ENCODE data around the gene REP15.

The REP15 gene

DNA sequence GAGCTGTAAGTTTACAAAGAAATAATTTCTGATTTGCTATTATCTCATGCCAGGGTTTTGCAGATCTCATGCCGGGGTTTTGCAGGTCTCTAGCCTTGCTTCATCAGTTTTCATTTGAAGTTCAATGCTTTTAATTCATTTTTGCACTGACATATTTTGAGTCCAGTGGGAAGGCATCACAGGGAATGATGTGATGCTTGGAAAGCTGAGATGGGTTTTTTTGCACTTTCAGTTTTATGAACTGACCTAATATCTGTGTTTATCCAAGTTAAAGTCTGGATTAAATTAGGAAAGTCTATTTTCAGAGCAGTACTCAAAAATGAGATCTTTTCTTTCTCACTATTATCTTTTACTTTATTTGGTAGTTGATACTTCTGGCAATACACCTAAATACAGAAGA lies 23.6 kb upstream of the REP15 start:
- no peaks in the 10 kb centered on the region for H3K27me3 ChIP-seq (ENCODE audit: insufficient read depth, low read length)
- no peak overlapping the region for H3K9ac ChIP-seq (ENCODE audit: low read depth, low read length)
- H3K4me3 ChIP-seq (ENCODE audit: low read length) = no peak overlapping the region
- no peaks in the 10 kb centered on the region for H3K9me3 ChIP-seq (ENCODE audit: insufficient read depth, low read depth, low read length)
- no peak overlapping the region for H3K27ac ChIP-seq (ENCODE audit: low read depth, low read length)
- H3K4me1 ChIP-seq (ENCODE audit: insufficient read depth, low read length) = no peaks in the 10 kb centered on the region
- peaks cover 16% of the 10 kb centered on the region for H3K36me3 ChIP-seq (ENCODE audit: insufficient read depth, low read length)
- WGBS = 95% methylated on average over 1 of the region's 1 CpG

DNA sequence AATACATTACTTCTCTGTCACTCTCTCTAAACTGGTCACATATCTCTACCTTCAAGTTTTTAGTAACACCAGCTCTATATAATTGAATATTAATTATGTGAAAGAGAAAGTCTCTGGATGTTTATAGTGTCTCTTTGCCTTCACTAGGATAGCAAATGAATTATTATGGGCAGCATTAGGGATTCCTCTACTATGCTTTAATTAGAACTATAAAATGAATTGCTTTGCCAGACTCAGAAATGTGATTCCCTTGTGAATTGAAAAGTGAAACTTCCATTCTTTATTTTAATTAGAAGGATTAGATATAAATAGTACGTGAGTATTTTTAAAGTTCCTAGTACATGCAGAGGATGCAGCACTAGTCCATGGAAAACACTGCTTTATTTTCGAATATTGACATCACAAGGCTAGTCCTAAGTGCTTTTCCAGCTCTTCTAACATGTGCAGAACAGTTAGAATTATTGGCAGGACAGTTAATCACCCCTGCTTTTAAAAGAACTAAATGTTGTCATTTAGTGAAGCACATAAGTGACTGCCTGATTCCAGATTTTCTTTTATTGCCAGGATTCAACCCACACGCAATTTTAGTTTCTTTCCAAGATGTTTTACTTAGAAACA lies 23.0 kb upstream of the REP15 start:
- no peaks in the 10 kb centered on the region for H3K4me1 ChIP-seq (ENCODE audit: insufficient read depth, low read length)
- no peaks in the 10 kb centered on the region for H3K9me3 ChIP-seq (ENCODE audit: insufficient read depth, low read depth, low read length)
- no peak overlapping the region for H3K9ac ChIP-seq (ENCODE audit: low read depth, low read length)
- H3K27ac ChIP-seq (ENCODE audit: low read depth, low read length) = no peak overlapping the region
- WGBS = 88% methylated on average over 3 of the region's 3 CpGs
- no peaks in the 10 kb centered on the region for H3K27me3 ChIP-seq (ENCODE audit: insufficient read depth, low read length)
- peaks cover 10% of the 10 kb centered on the region; the same call in 1 of the 2 replicates for H3K36me3 ChIP-seq (ENCODE audit: insufficient read depth, low read length)
- H3K4me3 ChIP-seq (ENCODE audit: low read length) = no peak overlapping the region

DNA sequence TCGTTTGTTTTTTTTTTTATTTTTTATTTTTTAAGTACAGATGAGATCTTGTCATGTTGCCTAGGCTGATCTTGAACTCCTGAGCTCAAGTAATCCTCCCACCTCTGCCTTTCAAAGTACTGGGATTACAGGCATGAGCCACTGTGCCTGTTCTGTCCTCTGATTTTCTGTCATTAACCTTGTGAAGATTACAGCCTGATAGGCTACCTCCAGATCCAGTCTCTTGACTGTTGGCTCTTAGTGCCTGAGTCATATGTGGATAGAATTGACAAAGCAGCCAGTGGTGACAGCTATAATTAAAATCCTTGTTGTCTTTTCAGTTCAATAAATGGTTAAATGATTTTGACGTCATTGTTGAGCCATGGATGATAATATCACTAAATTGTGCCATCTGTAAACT lies 21.3 kb upstream of the REP15 start:
- Histone ChIP-seq H3K4me3 (ENCODE audit: low read length) (no peak overlapping the region), H3K27me3 (ENCODE audit: insufficient read depth, low read length) (no peaks in the 10 kb centered on the region), H3K9ac (ENCODE audit: low read depth, low read length) (no peak overlapping the region), H3K9me3 (ENCODE audit: insufficient read depth, low read depth, low read length) (no peaks in the 10 kb centered on the region), H3K27ac (ENCODE audit: low read depth, low read length) (no peak overlapping the region), H3K4me1 (ENCODE audit: insufficient read depth, low read length) (no peaks in the 10 kb centered on the region), H3K36me3 (ENCODE audit: insufficient read depth, low read length) (peaks cover 12% of the 10 kb centered on the region; the same call in 1 of the 2 replicates)
- 100% methylated on average over 1 of the region's 2 CpGs for WGBS

DNA sequence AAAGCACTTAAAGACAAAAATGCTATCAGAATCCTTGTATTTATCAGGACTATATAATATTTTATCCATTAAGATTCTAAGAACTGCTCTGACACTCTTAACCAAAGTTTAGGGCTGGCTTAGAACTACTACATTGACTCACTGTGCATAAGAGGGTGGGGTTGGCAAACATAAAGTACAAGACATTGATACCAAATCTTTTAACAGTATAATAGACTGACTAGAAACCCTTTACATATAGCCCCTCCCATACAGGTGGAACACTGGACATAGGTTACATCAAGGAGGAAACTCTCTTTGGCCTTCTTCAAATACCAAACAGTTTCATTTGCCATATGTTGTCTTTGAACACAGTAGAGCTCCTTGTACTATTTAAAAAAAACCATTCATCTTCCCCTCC lies 15.6 kb upstream of the REP15 start:
- H3K4me3 ChIP-seq (ENCODE audit: low read length) = no peak overlapping the region
- H3K4me1 ChIP-seq (ENCODE audit: insufficient read depth, low read length) = no peaks in the 10 kb centered on the region
- no peak overlapping the region for H3K27ac ChIP-seq (ENCODE audit: low read depth, low read length)
- H3K27me3 ChIP-seq (ENCODE audit: insufficient read depth, low read length) = no peaks in the 10 kb centered on the region
- H3K36me3 ChIP-seq (ENCODE audit: insufficient read depth, low read length) = peaks cover 52% of the 10 kb centered on the region
- H3K9me3 ChIP-seq (ENCODE audit: insufficient read depth, low read depth, low read length) = no peaks in the 10 kb centered on the region
- no peak overlapping the region for H3K9ac ChIP-seq (ENCODE audit: low read depth, low read length)

DNA sequence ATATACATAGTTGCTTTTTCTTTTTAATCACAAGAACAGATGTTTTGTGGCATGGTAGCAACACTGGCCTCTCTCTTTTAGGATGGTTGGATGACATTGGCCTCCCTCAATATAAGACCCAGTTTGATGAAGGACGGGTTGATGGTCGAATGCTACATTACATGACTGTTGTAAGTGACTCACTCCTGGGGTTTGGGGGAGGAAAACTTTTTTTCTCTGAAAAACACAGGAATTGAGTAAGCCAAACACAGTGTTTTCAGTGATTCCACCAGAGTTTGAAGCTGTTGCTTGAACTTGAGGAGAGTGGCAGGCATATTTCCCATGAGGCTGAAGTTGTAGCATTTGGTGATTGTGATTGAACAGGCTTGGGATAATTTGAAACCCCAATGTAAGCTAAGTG lies 13.7 kb upstream of the REP15 start:
- H3K27me3 ChIP-seq (ENCODE audit: insufficient read depth, low read length) = no peaks in the 10 kb centered on the region
- H3K4me3 ChIP-seq (ENCODE audit: low read length) = no peak overlapping the region
- no peak overlapping the region for H3K9ac ChIP-seq (ENCODE audit: low read depth, low read length)
- no peaks in the 10 kb centered on the region for H3K9me3 ChIP-seq (ENCODE audit: insufficient read depth, low read depth, low read length)
- peaks cover 52% of the 10 kb centered on the region for H3K36me3 ChIP-seq (ENCODE audit: insufficient read depth, low read length)
- H3K27ac ChIP-seq (ENCODE audit: low read depth, low read length) = no peak overlapping the region
- H3K4me1 ChIP-seq (ENCODE audit: insufficient read depth, low read length) = no peaks in the 10 kb centered on the region
- WGBS = 94% methylated on average over 2 of the region's 2 CpGs

DNA sequence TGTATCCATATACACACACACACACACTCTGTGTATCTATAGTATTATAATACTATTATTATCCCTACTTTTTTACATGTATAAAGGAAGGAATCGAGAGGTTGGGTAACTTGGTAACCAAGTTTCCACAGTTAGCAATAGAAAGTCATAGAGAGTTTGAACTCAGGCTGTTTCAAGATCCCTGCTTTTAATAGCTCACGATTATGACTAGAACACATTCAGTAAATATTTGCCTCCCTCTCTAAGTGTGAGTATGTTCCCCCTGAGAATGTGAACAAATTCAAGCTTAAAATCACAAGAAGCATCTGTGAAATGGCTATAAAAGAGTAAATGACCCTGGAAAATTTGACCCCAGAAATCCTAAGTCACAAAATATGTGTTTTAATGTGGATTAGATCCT lies 11.0 kb upstream of the REP15 start:
- 86% methylated on average over 1 of the region's 2 CpGs for whole genome bisulfite sequencing
- Histone ChIP-seq H3K27me3 (ENCODE audit: insufficient read depth, low read length) (no peaks in the 10 kb centered on the region), H3K4me1 (ENCODE audit: insufficient read depth, low read length) (no peaks in the 10 kb centered on the region), H3K9ac (ENCODE audit: low read depth, low read length) (no peak overlapping the region), H3K27ac (ENCODE audit: low read depth, low read length) (no peak overlapping the region), H3K36me3 (ENCODE audit: insufficient read depth, low read length) (peaks cover 66% of the 10 kb centered on the region), H3K4me3 (ENCODE audit: low read length) (no peak overlapping the region), H3K9me3 (ENCODE audit: insufficient read depth, low read depth, low read length) (no peaks in the 10 kb centered on the region)

DNA sequence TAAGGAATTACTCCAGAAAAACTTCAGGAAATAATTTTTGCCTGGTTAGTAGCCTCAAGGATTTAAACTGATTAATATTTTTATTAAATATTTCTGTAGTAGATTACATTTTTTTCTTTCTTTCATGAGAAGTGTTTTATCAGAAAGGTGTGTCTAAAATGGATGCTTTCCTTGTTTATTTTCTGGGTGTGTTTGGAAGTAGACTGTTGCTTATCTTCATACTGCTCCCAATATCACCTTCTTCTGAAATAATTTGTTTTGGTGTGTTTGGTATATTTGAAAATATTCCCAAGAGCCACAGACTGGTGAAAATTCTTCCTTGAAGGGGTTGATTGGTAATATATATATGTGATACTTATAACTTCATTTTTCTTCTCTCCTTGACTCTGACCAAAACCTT lies 10.1 kb upstream of the REP15 start:
- Histone ChIP-seq H3K36me3 (ENCODE audit: insufficient read depth, low read length) (peaks cover 65% of the 10 kb centered on the region), H3K4me1 (ENCODE audit: insufficient read depth, low read length) (no peaks in the 10 kb centered on the region), H3K4me3 (ENCODE audit: low read length) (no peak overlapping the region)

DNA sequence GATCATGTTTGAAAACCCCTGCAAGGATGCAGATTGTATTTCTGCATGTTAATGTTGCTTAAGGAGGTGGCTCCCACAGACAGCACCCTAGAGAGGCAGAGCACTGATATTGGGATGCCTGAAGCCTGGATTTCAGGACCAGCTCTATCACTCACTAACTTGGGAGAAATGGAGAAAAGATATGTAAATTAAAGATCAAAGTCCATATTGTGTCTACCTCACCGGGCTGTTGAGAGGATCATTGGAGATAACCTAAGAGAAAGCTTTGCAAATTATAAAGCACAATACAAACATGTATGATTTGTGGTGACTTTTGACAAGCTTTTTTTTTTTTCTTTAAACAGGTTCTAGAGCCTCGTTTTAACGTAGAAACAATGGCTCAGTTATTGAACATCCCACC lies 7.6 kb upstream of the REP15 start:
- Histone ChIP-seq H3K4me1 (ENCODE audit: insufficient read depth, low read length) (no peaks in the 10 kb centered on the region), H3K9me3 (ENCODE audit: insufficient read depth, low read depth, low read length) (no peaks in the 10 kb centered on the region), H3K27ac (ENCODE audit: low read depth, low read length) (no peak overlapping the region), H3K4me3 (ENCODE audit: low read length) (no peak overlapping the region), H3K27me3 (ENCODE audit: insufficient read depth, low read length) (no peaks in the 10 kb centered on the region), H3K36me3 (ENCODE audit: insufficient read depth, low read length) (peaks cover 71% of the 10 kb centered on the region), H3K9ac (ENCODE audit: low read depth, low read length) (no peak overlapping the region)
- WGBS = 96% methylated on average over 2 of the region's 3 CpGs

More for the DNA sequence above, 10.1 kb upstream of the REP15 start:
- Histone ChIP-seq H3K9me3 (ENCODE audit: insufficient read depth, low read depth, low read length) (no peaks in the 10 kb centered on the region), H3K27ac (ENCODE audit: low read depth, low read length) (no peak overlapping the region), H3K27me3 (ENCODE audit: insufficient read depth, low read length) (no peaks in the 10 kb centered on the region), H3K9ac (ENCODE audit: low read depth, low read length) (no peak overlapping the region)

DNA sequence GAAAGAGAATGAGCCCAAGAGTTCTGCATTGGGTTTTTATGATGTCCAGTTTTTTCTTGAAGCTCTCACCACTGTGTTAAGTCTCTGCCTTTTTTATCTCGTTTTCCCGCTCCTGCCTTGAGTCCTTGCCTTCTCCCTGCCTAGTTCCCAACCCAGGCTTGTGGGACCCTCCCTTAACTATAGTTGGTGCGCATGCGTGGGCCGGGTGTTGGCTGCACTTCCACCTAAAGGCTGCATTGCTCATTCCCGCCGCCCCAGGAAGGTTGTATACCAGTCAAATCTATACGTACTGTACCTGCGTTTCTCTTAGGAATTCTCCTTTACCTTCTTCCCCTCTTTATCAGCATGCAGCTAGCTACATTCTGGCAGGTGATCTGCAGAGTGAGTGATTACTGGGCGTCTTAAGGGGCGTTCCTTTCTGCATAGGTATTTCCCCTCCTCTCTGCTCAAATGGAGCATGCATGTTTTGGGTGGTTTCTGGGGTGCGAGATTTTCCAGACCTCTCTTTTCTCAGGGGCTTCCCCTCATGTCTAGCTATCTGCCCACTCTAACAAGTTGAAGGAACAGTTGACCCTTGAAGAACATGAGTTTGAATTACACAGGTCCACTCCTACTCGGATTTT lies 6.6 kb upstream of the REP15 start:
- Histone ChIP-seq H3K36me3 (ENCODE audit: insufficient read depth, low read length) (peaks cover 71% of the 10 kb centered on the region), H3K27ac (ENCODE audit: low read depth, low read length) (no peak overlapping the region), H3K9me3 (ENCODE audit: insufficient read depth, low read depth, low read length) (no peaks in the 10 kb centered on the region), H3K9ac (ENCODE audit: low read depth, low read length) (no peak overlapping the region), H3K4me1 (ENCODE audit: insufficient read depth, low read length) (no peaks in the 10 kb centered on the region), H3K4me3 (ENCODE audit: low read length) (no peak overlapping the region), H3K27me3 (ENCODE audit: insufficient read depth, low read length) (no peaks in the 10 kb centered on the region)
- WGBS = 97% methylated on average over 13 of the region's 13 CpGs

DNA sequence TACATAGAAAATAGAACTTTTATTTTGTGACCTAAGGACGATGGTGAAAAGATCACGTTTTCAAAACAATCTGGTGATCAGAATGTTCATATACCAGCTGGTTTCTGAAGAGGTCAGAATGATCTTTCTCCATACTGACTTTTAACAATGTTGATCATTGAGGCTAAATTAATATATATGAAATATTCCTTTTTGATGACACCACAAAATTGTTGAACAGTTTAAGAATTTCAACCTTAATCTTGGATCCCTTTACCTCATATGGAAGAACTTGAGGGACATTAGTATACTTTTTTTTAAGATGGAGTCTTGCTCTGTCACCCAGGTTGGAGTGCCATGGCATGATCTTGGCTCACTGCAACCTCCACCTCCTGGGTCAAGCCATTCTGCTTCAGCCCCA lies 2.8 kb upstream of the REP15 start:
- 100% methylated on average over 2 of the region's 2 CpGs for WGBS

DNA sequence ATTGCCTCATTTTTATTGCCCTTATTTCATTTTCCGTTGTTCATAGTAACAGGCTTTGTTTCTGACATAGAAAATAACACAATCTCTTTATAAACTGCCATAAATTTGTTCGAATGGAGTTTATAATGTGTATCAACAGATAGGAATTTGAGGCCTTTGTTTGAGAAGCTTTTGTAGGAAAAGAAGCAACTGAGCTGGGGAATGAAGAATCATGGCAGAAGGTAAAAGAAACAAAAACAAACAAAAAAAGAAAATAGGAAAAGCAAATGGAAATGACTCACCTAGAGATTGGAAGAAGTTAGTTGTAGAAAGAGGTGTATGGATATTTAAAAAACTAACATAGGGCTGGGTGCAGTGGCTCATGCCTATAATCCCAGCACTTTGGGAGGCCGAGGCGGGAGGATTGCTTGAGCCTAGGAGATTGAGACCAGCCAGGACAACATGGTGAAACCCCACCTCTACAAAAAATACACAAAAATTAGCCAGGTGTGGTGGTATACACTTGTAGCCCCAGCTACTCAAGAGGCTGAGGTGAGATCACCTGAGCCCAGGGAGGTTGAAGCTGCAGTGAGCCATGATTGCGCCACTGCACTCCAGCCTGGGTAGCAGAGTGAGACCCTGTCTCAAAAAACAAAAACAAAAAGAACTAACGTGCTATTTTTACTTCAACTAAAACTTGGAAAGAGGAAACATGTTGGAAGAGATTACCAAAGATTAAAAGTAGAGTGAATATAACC lies 523 bp upstream of the REP15 start:
- H3K36me3 ChIP-seq (ENCODE audit: insufficient read depth, low read length) = peaks cover 42% of the 10 kb centered on the region
- no peak overlapping the region for H3K27ac ChIP-seq (ENCODE audit: low read depth, low read length)
- no peaks in the 10 kb centered on the region for H3K9me3 ChIP-seq (ENCODE audit: insufficient read depth, low read depth, low read length)
- no peaks in the 10 kb centered on the region for H3K4me1 ChIP-seq (ENCODE audit: insufficient read depth, low read length)
- H3K27me3 ChIP-seq (ENCODE audit: insufficient read depth, low read length) = no peaks in the 10 kb centered on the region
- no peak overlapping the region for H3K4me3 ChIP-seq (ENCODE audit: low read length)
- H3K9ac ChIP-seq (ENCODE audit: low read depth, low read length) = no peak overlapping the region
- WGBS = 96% methylated on average over 5 of the region's 6 CpGs

More for the DNA sequence above, 2.8 kb upstream of the REP15 start:
- no peaks in the 10 kb centered on the region for H3K27me3 ChIP-seq (ENCODE audit: insufficient read depth, low read length)
- peaks cover 63% of the 10 kb centered on the region for H3K36me3 ChIP-seq (ENCODE audit: insufficient read depth, low read length)
- no peaks in the 10 kb centered on the region for H3K9me3 ChIP-seq (ENCODE audit: insufficient read depth, low read depth, low read length)
- H3K27ac ChIP-seq (ENCODE audit: low read depth, low read length) = no peak overlapping the region
- no peak overlapping the region for H3K9ac ChIP-seq (ENCODE audit: low read depth, low read length)
- H3K4me1 ChIP-seq (ENCODE audit: insufficient read depth, low read length) = no peaks in the 10 kb centered on the region
- no peak overlapping the region for H3K4me3 ChIP-seq (ENCODE audit: low read length)
